H1 (cell line): ENCODE data around the gene LTBR. TPM values are rescaled to one million over a fixed set of nuclear protein-coding genes. Genes with fewer than 3 reads are reported as not detected.

ENCODE experiments used
- CTCF ChIA-PET: fragments of 300-600 bp; sonication (Branson Sonifier 250); formaldehyde crosslinking; loops from one replicate; lab custom pipeline; 2021; ENCODE audit not compliant: partially characterized antibody; lab: Charles Lee
- POLR2A ChIA-PET: fragments of 300-600 bp; sonication (Branson Sonifier 250); formaldehyde crosslinking; loops from one replicate; lab custom pipeline; 2021; ENCODE audit warnings: inconsistent platforms; ENCODE audit not compliant: partially characterized antibody; lab: Charles Lee
- DNase-seq, 2 experiments: peaks; one replicate each; pipeline versions ENCODE4 v3.0.0 to v3.0.0-alpha.2; 2010 to 2022; ENCODE audit warnings: low spot score in 2 of 2, low read depth in 1 of 2, mixed read lengths in 1 of 2
- FAIRE-seq: peaks from 2 replicates; lab custom pipeline; 2011; peaks lifted over from hg19 to GRCh38; lab: Jason Lieb, UNC
- H2AFZ ChIP-seq: 2 replicates; pipeline ENCODE4 v1.8.1; 2012; ENCODE audit warnings: low read length, inconsistent platforms
- H2AK5ac ChIP-seq: 2 replicates; pipeline ENCODE4 v1.6.1; 2013; ENCODE audit warnings: low read depth, low read length
- H2BK120ac ChIP-seq: replicated peaks from 2 replicates; pipeline ENCODE3; 2013; ENCODE audit warnings: low read depth, low read length, inconsistent platforms
- H2BK12ac ChIP-seq: 2 replicates; pipeline ENCODE4 v1.6.1; 2013; ENCODE audit warnings: low read depth, low read length
- H2BK15ac ChIP-seq: 2 replicates; pipeline ENCODE4 v1.6.1; 2013; ENCODE audit warnings: low read length
- H2BK20ac ChIP-seq: 2 replicates; pipeline ENCODE4 v1.6.1; 2013; ENCODE audit warnings: low read length
- H2BK5ac ChIP-seq: 2 replicates; pipeline ENCODE4 v1.6.1; 2013; ENCODE audit warnings: low read depth, low read length
- H3K14ac ChIP-seq: 2 replicates; pipeline ENCODE4 v1.6.1; 2013; ENCODE audit warnings: inconsistent platforms; ENCODE audit not compliant: insufficient read length
- H3K18ac ChIP-seq: 2 replicates; pipeline ENCODE4 v1.6.1; 2013; ENCODE audit warnings: low read length; ENCODE audit errors: extremely low read depth
- H3K23ac ChIP-seq: 2 replicates; pipeline ENCODE4 v1.6.1; 2013; ENCODE audit warnings: inconsistent platforms; ENCODE audit not compliant: insufficient read length
- H3K23me2 ChIP-seq: 2 replicates; pipeline ENCODE4 v1.6.1; 2013; ENCODE audit warnings: low read depth, low read length
- H3K27ac ChIP-seq: 2 replicates; pipeline ENCODE4 v1.6.1; 2011; ENCODE audit warnings: low read depth, low read length, inconsistent platforms
- H3K27me3 ChIP-seq, 4 experiments: replicated peaks in 1 of 4; 1 replicate in 1 of 4; 2 replicates in 3 of 4; pipeline versions ENCODE4 v1.6.1 to v1.8.1; 2011 to 2013; ENCODE audit warnings: low read length in 3 of 4, mild to moderate bottlenecking in 3 of 4, inconsistent platforms in 2 of 4, mixed read lengths in 2 of 4, moderate library complexity in 1 of 4; ENCODE audit not compliant: control insufficient read depth in 3 of 4, insufficient read depth in 3 of 4; ENCODE audit errors: extremely low read depth in 1 of 4
- H3K36me3 ChIP-seq, 4 experiments: 2 replicates each; pipeline versions ENCODE4 v1.6.1 to v1.8.1; 2011 to 2013; ENCODE audit warnings: mild to moderate bottlenecking in 4 of 4, low read length in 3 of 4, moderate library complexity in 2 of 4, control low read depth in 1 of 4, inconsistent platforms in 1 of 4; ENCODE audit not compliant: insufficient read depth in 4 of 4, control insufficient read depth in 2 of 4
- H3K4ac ChIP-seq: replicated peaks from 2 replicates; pipeline ENCODE3; 2013; ENCODE audit warnings: low read length, low read depth, mixed read lengths, inconsistent platforms; ENCODE audit not compliant: insufficient read length
- H3K4me1 ChIP-seq, 4 experiments: replicated peaks in 1 of 4; 1 replicate in 1 of 4; 2 replicates in 3 of 4; pipeline versions ENCODE4 v1.6.1 to v1.8.1; 2011 to 2013; ENCODE audit warnings: low read length in 3 of 4, inconsistent platforms in 2 of 4, mixed read lengths in 1 of 4; ENCODE audit not compliant: insufficient read depth in 4 of 4, control insufficient read depth in 3 of 4
- H3K4me2 ChIP-seq, 2 experiments: 2 replicates each; pipeline versions ENCODE4 v1.6.1 to v1.8.1; 2011 to 2013; ENCODE audit warnings: low read depth in 2 of 2, low read length in 2 of 2, control low read depth in 1 of 2, inconsistent platforms in 1 of 2, mild to moderate bottlenecking in 1 of 2; ENCODE audit not compliant: insufficient read depth in 1 of 2
- H3K4me3 ChIP-seq, 4 experiments: fragments of 200-600, 300-600 bp in 1 of 4; sonication (generic), shearing (Covaris generic), sonication (Bioruptor Twin) in 1 of 4; 2 replicates each; pipeline versions ENCODE4 v1.5.1 to v1.8.1; 2011 to 2016; ENCODE audit warnings: low read length in 4 of 4, low read depth in 3 of 4, control low read depth in 2 of 4, inconsistent platforms in 2 of 4, mild to moderate bottlenecking in 2 of 4, mixed read lengths in 1 of 4, moderate library complexity in 1 of 4; ENCODE audit not compliant: insufficient read depth in 2 of 4; ENCODE audit errors: extremely low read depth in 1 of 4
- H3K56ac ChIP-seq: replicated peaks from 2 replicates; pipeline ENCODE3; 2013; ENCODE audit warnings: low read depth, mild to moderate bottlenecking, mixed read lengths, low read length, inconsistent platforms; ENCODE audit not compliant: insufficient read length
- H3K79me1 ChIP-seq: 2 replicates; pipeline ENCODE4 v1.6.1; 2013; ENCODE audit warnings: low read depth, low read length, control low read depth
- H3K79me2 ChIP-seq, 2 experiments: 2 replicates each; pipeline versions ENCODE4 v1.6.1 to v1.8.1; 2012 to 2013; ENCODE audit warnings: low read length in 2 of 2, mild to moderate bottlenecking in 2 of 2, inconsistent platforms in 1 of 2; ENCODE audit not compliant: insufficient read depth in 2 of 2, control insufficient read depth in 1 of 2
- H3K9ac ChIP-seq, 4 experiments: replicated peaks in 1 of 4; 1 replicate in 1 of 4; 2 replicates in 3 of 4; pipeline versions ENCODE4 v1.6.1 to v1.8.1; 2011 to 2013; ENCODE audit warnings: low read depth in 3 of 4, low read length in 3 of 4, control low read depth in 2 of 4, mild to moderate bottlenecking in 2 of 4, moderate library complexity in 2 of 4, inconsistent platforms in 1 of 4; ENCODE audit errors: extremely low read depth in 1 of 4
- H3K9me3 ChIP-seq, 2 experiments: 2 replicates each; pipeline versions ENCODE4 v1.6.1 to v1.8.1; 2012 to 2013; ENCODE audit warnings: mild to moderate bottlenecking in 2 of 2, moderate library complexity in 2 of 2, control low read depth in 1 of 2, inconsistent platforms in 1 of 2, low read depth in 1 of 2, low read length in 1 of 2, mixed read lengths in 1 of 2; ENCODE audit not compliant: insufficient read depth in 2 of 2
- H4K20me1 ChIP-seq, 2 experiments: replicated peaks in 1 of 2; 2 replicates each; pipeline versions ENCODE3 to v1.8.1; 2011 to 2013; ENCODE audit warnings: inconsistent platforms in 2 of 2, low read length in 2 of 2, mild to moderate bottlenecking in 1 of 2; ENCODE audit not compliant: insufficient read depth in 2 of 2, control insufficient read depth in 1 of 2
- H4K5ac ChIP-seq: 2 replicates; pipeline ENCODE4 v1.6.1; 2013; ENCODE audit warnings: low read length, low read depth, mixed read lengths, inconsistent platforms; ENCODE audit not compliant: insufficient read length
- H4K8ac ChIP-seq: 2 replicates; pipeline ENCODE4 v1.8.0; 2013; ENCODE audit warnings: mild to moderate bottlenecking, moderate library complexity, low read length, inconsistent platforms; ENCODE audit not compliant: insufficient read depth; ENCODE audit errors: extremely low read depth
- H4K91ac ChIP-seq: replicated peaks from 2 replicates; pipeline ENCODE3; 2013; ENCODE audit warnings: low read length, mixed read lengths, inconsistent platforms; ENCODE audit not compliant: insufficient read length
- CHD1 ChIP-seq: IDR thresholded peaks from 2 replicates; pipeline ENCODE4 v1.6.1; 2012; ENCODE audit warnings: low read depth, low read length, improper control_type of control experiment
- CHD2 ChIP-seq: IDR thresholded peaks from 2 replicates; pipeline ENCODE4 v1.6.1; 2012; ENCODE audit warnings: low read length, improper control_type of control experiment
- EZH2 ChIP-seq: fragments of 200-600 bp; sonication (generic); IDR thresholded peaks from 2 replicates; pipeline ENCODE4 v1.7.1; 2012; ENCODE audit warnings: low read depth, mild to moderate bottlenecking, moderate library complexity, low read length, inconsistent platforms; ENCODE audit not compliant: severe bottlenecking
- JUND ChIP-seq: IDR thresholded peaks from 2 replicates; pipeline ENCODE4 v1.6.1; 2011; ENCODE audit warnings: mild to moderate bottlenecking, improper control_type of control experiment, low read length
- MAX ChIP-seq: IDR thresholded peaks from 2 replicates; pipeline ENCODE4 v1.6.1; 2012; ENCODE audit warnings: inconsistent platforms
- POU5F1 ChIP-seq: IDR thresholded peaks from 2 replicates; pipeline ENCODE4 v1.6.1; 2011; ENCODE audit warnings: low read depth, mild to moderate bottlenecking, low read length, moderate library complexity
- RAD21 ChIP-seq, 2 experiments: IDR thresholded peaks in 1 of 2; conservative IDR thresholded peaks in 1 of 2; 2 replicates each; pipeline ENCODE4 v1.6.1; 2011; ENCODE audit warnings: low read depth in 2 of 2, low read length in 2 of 2, improper control_type of control experiment in 1 of 2, inconsistent platforms in 1 of 2, mild to moderate bottlenecking in 1 of 2, moderate library complexity in 1 of 2
- RBBP5 ChIP-seq: IDR thresholded peaks from 2 replicates; pipeline ENCODE4 v1.7.1; 2012; ENCODE audit warnings: low read depth, mild to moderate bottlenecking, inconsistent platforms, low read length, moderate library complexity, borderline replicate concordance
- RNF2 ChIP-seq: fragments of 200-900, 300-1000 bp; sonication (generic); IDR thresholded peaks from 2 replicates; pipeline ENCODE4 v1.7.1; 2016; ENCODE audit warnings: borderline replicate concordance, low read depth, mild to moderate bottlenecking, antibody characterized with exemption, low read length; ENCODE audit not compliant: poor library complexity, severe bottlenecking; ENCODE audit errors: missing control alignments
- TCF12 ChIP-seq: IDR thresholded peaks from 2 replicates; pipeline ENCODE4 v1.6.1; 2011; ENCODE audit warnings: low read depth, mild to moderate bottlenecking, low read length
- WGBS, 2 experiments: shearing (Covaris generic) in 1 of 2; methylation state at CpG; one replicate each; pipeline versions ENCODE4 v1.1.6 to v1.1.7; 2013 to 2015; ENCODE audit warnings: low lambda C conversion rate in 2 of 2, mixed read lengths in 2 of 2, inconsistent platforms in 1 of 2, low coverage in 1 of 2, missing lambda C conversion rate in 1 of 2; ENCODE audit not compliant: insufficient replicate concordance in 2 of 2, insufficient coverage in 1 of 2, insufficient read length in 1 of 2; ENCODE audit errors: extremely low coverage in 1 of 2, missing lambda C conversion rate in 1 of 2; 5-methylcytosine and 5-hydroxymethylcytosine counted together
- polyA plus RNA-seq, 7 experiments: library from polyadenylated mRNA; depleted of rRNA in 3 of 7; stranded (reverse) in 5 of 7; unstranded in 2 of 7; fragments of >200 nt in 5 of 7; fragments of 200-250 nt in 2 of 7; gene quantifications; 1 replicate in 5 of 7; 2 replicates in 1 of 7; 4 replicates in 1 of 7; pipeline versions ENCODE4 v1.2.1 to v1.2.3, GENCODE V29; 2011 to 2013; ENCODE audit warnings: missing spikeins in 2 of 7, mixed read lengths in 2 of 7
- total RNA-seq: library from RNA; stranded (reverse); fragmentation: NEBNext Ultra II Directional; extraction: Animal tissue kit (Norgen Biotek cat#: 25700); gene quantifications from 2 replicates; pipeline ENCODE4 v1.2.1, GENCODE V29; 2021

The LTBR gene
- total and polyA plus RNA-seq, 2 of the 8 experiments (the other 6 are each of a cell fraction or from before 2014, with no cell fraction given): 5.1 to 6.3 TPM

DNA sequence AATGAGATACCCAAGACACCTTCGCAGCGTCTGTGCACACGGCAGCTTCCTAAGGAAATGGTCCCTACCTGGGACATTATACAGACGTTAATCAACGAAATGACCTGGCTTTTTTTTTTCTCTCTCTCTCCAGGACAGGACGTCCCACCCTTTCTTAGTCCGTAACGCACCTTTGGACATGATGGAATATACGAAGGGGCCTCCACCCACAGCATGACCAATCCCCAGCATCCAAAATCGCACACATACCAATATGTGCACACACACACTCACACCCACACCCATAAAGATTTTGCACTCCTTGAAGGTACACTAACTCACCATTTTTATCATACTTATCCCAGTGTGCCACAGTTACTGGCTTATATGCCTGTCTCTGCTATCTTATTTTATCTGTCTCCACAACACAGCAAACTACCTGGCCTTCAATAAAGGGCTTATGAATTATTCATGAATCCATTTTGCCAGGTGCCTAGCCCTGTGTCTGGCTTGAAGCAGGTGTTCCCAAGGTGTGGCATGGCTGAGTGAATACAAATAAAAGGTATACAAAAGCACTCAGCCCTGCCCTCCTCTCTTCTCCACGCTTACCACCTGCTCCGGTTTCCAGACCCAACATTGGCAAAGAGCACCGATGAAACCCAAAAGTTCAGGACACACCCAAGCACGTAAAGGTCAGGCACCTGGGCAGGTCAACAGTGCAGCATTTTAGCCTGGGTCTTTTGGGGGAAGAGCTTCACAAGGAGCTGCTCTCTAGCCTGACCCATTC lies 10.8 kb upstream of the LTBR start:
- Histone ChIP-seq H3K79me1 (peaks cover 17% of the 10 kb centered on the region), H2AFZ (no peak overlapping the region), H2BK120ac (no peak overlapping the region), H3K27ac (no peak overlapping the region), H2BK15ac (peak overlapping the region; percentile 38; the same call in 1 of the 2 replicates), H3K14ac (no peak overlapping the region), H3K9ac (peak overlapping the region in 2 of 4 experiments; percentile 43 to 92; a peak in 4 of 7 replicates), H3K56ac (no peak overlapping the region), H3K23me2 (peaks cover 33% of the 10 kb centered on the region), H2BK5ac (peak overlapping the region; percentile 99), H2BK20ac (0 out of 2 replicates have a peak overlapping the region, but pooled peaks have one; percentile 37), H4K91ac (no peak overlapping the region), H3K79me2 (peaks cover 26 to 65% of the 10 kb centered on the region in 2 experiments), H3K23ac (no peak overlapping the region), H4K8ac (no peak overlapping the region), H3K18ac (peak overlapping the region; percentile 100; the same call in 1 of the 2 replicates), H3K36me3 (no peaks in the 10 kb centered on the region), H3K4me3 (peak overlapping the region; percentile 64 to 84 (median 74)), H3K4me1 (peaks cover 15 to 70% (median 43%) of the 10 kb centered on the region in 4 experiments), H3K27me3 (no peaks in the 10 kb centered on the region), H3K9me3 (no peaks in the 10 kb centered on the region), H2BK12ac (peak overlapping the region; percentile 99; the same call in 1 of the 2 replicates), H4K5ac (no peak overlapping the region), H3K4me2 (peak overlapping the region; percentile 91 to 100), H2AK5ac (0 out of 2 replicates have a peak overlapping the region, but pooled peaks have one; percentile 5), H4K20me1 (peaks cover 3 to 5% of the 10 kb centered on the region in 2 experiments), H3K4ac (peak overlapping the region; percentile 63)
- POLR2A ChIA-PET: interaction anchor here (0.6 to 17.2 kb wide), 20 partner anchors 10 to 195 kb away, joined by 3 to 259 read pairs (median 11); partner anchors contain the start of genes CD9, GAPDH, LTBR and NOP2
- FAIRE-seq (no peak), DNase-seq (no peak)
- 16% methylated on average over 14 of the region's 14 CpGs; no CpG with 5 or more reads in 1 of the 2 experiments for WGBS, 2 experiments
- CTCF ChIA-PET: interaction anchor here (0.6 to 7.4 kb wide), 9 partner anchors 9 to 92 kb away, joined by 3 to 66 read pairs (median 4); no protein-coding TSS in a partner anchor
- no peak for TF ChIP-seq EZH2
- no peak for TF ChIP-seq CHD1
- no peak for TF ChIP-seq RNF2
- no peak for TF ChIP-seq RAD21 (IDR thresholded peaks at IDR 0.05 in 1 of 2, conservative IDR thresholded peaks at IDR 0.05 in 1 of 2; ENCODE audit: low read depth in 2 of 2, low read length in 2 of 2)
- TF ChIP-seq JUND: no peak
- no peak for TF ChIP-seq CHD2
- no peak for TF ChIP-seq MAX
- TF ChIP-seq POU5F1: no peak
- no peak for TF ChIP-seq RBBP5
- TF ChIP-seq TCF12: no peak
